Measurements from ENCODE around the gene DUOXA2.

DUOXA2 gene

GRCh38 chr15:45162771-45163507, 48.8 kb downstream of the DUOXA2 start:
- DNase-seq (ENCODE audit: extremely low spot score) = peak; percentile 80
- ChIA-PET CTCF (interaction anchor here (0.5 to 2.0 kb wide), 14 partner anchors 13 to 351 kb away, joined by 3 to 12 read pairs (median 4); a partner anchor contains a TSS), POLR2A (interaction anchor here (0.6 to 2.3 kb wide), 4 partner anchors 23 to 239 kb away, joined by 3 to 8 read pairs (median 7); partner anchors contain the start of gene SHF)
- TF ChIP-seq BHLHE40 (IDR thresholded peaks at IDR 0.05; ENCODE audit: borderline replicate concordance) (no peak), LEF1 (IDR thresholded peaks at IDR 0.05; ENCODE audit: borderline replicate concordance) (no peak), SP1 (IDR thresholded peaks at IDR 0.05) (no peak), ZNF384 (IDR thresholded peaks at IDR 0.05) (no peak), ELF4 (IDR thresholded peaks at IDR 0.05) (no peak), PKNOX1 (IDR thresholded peaks at IDR 0.05) (no peak), FOXM1 (IDR thresholded peaks at IDR 0.05; ENCODE audit: borderline replicate concordance) (no peak), L3MBTL2 (conservative IDR thresholded peaks at IDR 0.05) (no peak), CTBP1 (IDR thresholded peaks at IDR 0.05; ENCODE audit: borderline replicate concordance) (no peak), SUZ12 (IDR thresholded peaks at IDR 0.05) (no peak), FOXA1 (IDR thresholded peaks at IDR 0.05) (no peak), HDGF (IDR thresholded peaks at IDR 0.05; ENCODE audit: borderline replicate concordance) (no peak)

- no peak for DNase-seq (ENCODE audit: extremely low spot score)
- CTCF ChIA-PET = interaction anchor here (0.5 to 2.0 kb wide), 14 partner anchors 12 to 350 kb away, joined by 3 to 12 read pairs (median 4); a partner anchor contains a TSS
- POLR2A ChIA-PET = interaction anchor here (0.6 to 2.3 kb wide), 4 partner anchors 25 to 239 kb away, joined by 3 to 8 read pairs (median 7); partner anchors contain the start of gene SHF
- TF ChIP-seq HDGF (IDR thresholded peaks at IDR 0.05; ENCODE audit: borderline replicate concordance) = no peak
- TF ChIP-seq ELF4 (IDR thresholded peaks at IDR 0.05) = no peak
- TF ChIP-seq FOXM1 (IDR thresholded peaks at IDR 0.05; ENCODE audit: borderline replicate concordance) = no peak
- TF ChIP-seq FOXK2 (IDR thresholded peaks at IDR 0.05) = no peak
These were observed 49.4 kb downstream of the DUOXA2 start for GRCh38 chr15:45163508-45163856.

- POLR2A ChIA-PET = interaction anchor here (1.1 to 2.3 kb wide), 3 partner anchors 33 to 237 kb away, joined by 3 to 8 read pairs (median 3); a partner anchor contains a TSS
- no peak for DNase-seq (ENCODE audit: extremely low spot score)
- TF ChIP-seq ZNF384 (IDR thresholded peaks at IDR 0.05) (no peak), L3MBTL2 (conservative IDR thresholded peaks at IDR 0.05) (no peak), FOXM1 (IDR thresholded peaks at IDR 0.05; ENCODE audit: borderline replicate concordance) (no peak), NFRKB (IDR thresholded peaks at IDR 0.05) (no peak), SUZ12 (IDR thresholded peaks at IDR 0.05) (no peak)
- CTCF ChIA-PET = no interaction called here
These were observed 50.8 kb downstream of the DUOXA2 start for GRCh38 chr15:45164914-45165313.

- CTCF ChIA-PET = interaction anchor here (1.1 kb wide), 1 partner anchor 47 kb away, joined by 5 read pairs; no protein-coding TSS in a partner anchor
- POLR2A ChIA-PET = interaction anchor here (1.2 kb wide), 1 partner anchor 237 kb away, joined by 3 read pairs; a partner anchor contains a TSS
- no peak for DNase-seq (ENCODE audit: extremely low spot score)
- no peak for TF ChIP-seq ARNT (IDR thresholded peaks at IDR 0.05)
- TF ChIP-seq BHLHE40 (IDR thresholded peaks at IDR 0.05; ENCODE audit: borderline replicate concordance) = no peak
- TF ChIP-seq LEF1 (IDR thresholded peaks at IDR 0.05; ENCODE audit: borderline replicate concordance) = no peak
- TF ChIP-seq TARDBP (IDR thresholded peaks at IDR 0.05) = no peak
- no peak for TF ChIP-seq SP1 (IDR thresholded peaks at IDR 0.05)
- no peak for TF ChIP-seq L3MBTL2 (conservative IDR thresholded peaks at IDR 0.05)
- TF ChIP-seq ELF4 (IDR thresholded peaks at IDR 0.05) = no peak
- TF ChIP-seq NFRKB (IDR thresholded peaks at IDR 0.05) = no peak
- no peak for TF ChIP-seq FOXK2 (IDR thresholded peaks at IDR 0.05)
- no peak for TF ChIP-seq SUZ12 (IDR thresholded peaks at IDR 0.05)
- TF ChIP-seq CTBP1 (IDR thresholded peaks at IDR 0.05; ENCODE audit: borderline replicate concordance) = no peak
- no peak for TF ChIP-seq PKNOX1 (IDR thresholded peaks at IDR 0.05)
- no peak for TF ChIP-seq HDGF (IDR thresholded peaks at IDR 0.05; ENCODE audit: borderline replicate concordance)
- TF ChIP-seq ZNF384 (IDR thresholded peaks at IDR 0.05) = no peak
- TF ChIP-seq FOXM1 (IDR thresholded peaks at IDR 0.05; ENCODE audit: borderline replicate concordance) = no peak
- no peak for TF ChIP-seq FOXA1 (IDR thresholded peaks at IDR 0.05)
These were observed 51.4 kb downstream of the DUOXA2 start for GRCh38 chr15:45165536-45165935.

- POLR2A ChIA-PET = interaction anchor here (0.9 to 1.8 kb wide), 4 partner anchors 15 to 235 kb away, joined by 3 to 9 read pairs (median 4); partner anchors contain the start of gene SHF
- peak; percentile 53 for DNase-seq (ENCODE audit: extremely low spot score)
- TF ChIP-seq L3MBTL2 (conservative IDR thresholded peaks at IDR 0.05) = no peak
- TF ChIP-seq PKNOX1 (IDR thresholded peaks at IDR 0.05) = no peak
- no peak for TF ChIP-seq NFRKB (IDR thresholded peaks at IDR 0.05)
- no peak for TF ChIP-seq TARDBP (IDR thresholded peaks at IDR 0.05)
- TF ChIP-seq BHLHE40 (IDR thresholded peaks at IDR 0.05; ENCODE audit: borderline replicate concordance) = no peak
- no peak for TF ChIP-seq ARNT (IDR thresholded peaks at IDR 0.05)
- TF ChIP-seq SP1 (IDR thresholded peaks at IDR 0.05) = no peak
- no peak for TF ChIP-seq CTBP1 (IDR thresholded peaks at IDR 0.05; ENCODE audit: borderline replicate concordance)
- TF ChIP-seq ZNF384 (IDR thresholded peaks at IDR 0.05) = no peak
- no peak for TF ChIP-seq HDGF (IDR thresholded peaks at IDR 0.05; ENCODE audit: borderline replicate concordance)
- TF ChIP-seq FOXK2 (IDR thresholded peaks at IDR 0.05) = no peak
- no peak for TF ChIP-seq ELF4 (IDR thresholded peaks at IDR 0.05)
- TF ChIP-seq FOXA1 (IDR thresholded peaks at IDR 0.05) = no peak
- TF ChIP-seq FOXM1 (IDR thresholded peaks at IDR 0.05; ENCODE audit: borderline replicate concordance) = no peak
- CTCF ChIA-PET = interaction anchor here (0.7 to 1.5 kb wide), 3 partner anchors 10 to 65 kb away, joined by 3 to 7 read pairs (median 4); no protein-coding TSS in a partner anchor
These were observed 52.9 kb downstream of the DUOXA2 start for GRCh38 chr15:45166834-45167630.

All from HEK293T (cell line).